ENCODE results near the gene KIAA1217.

- TF ChIP-seq NRF1 (IDR thresholded peaks at IDR 0.05; ENCODE audit: low read depth, low read length) (no peak), CTCF (IDR thresholded peaks at IDR 0.05) (no peak), YY1 (IDR thresholded peaks at IDR 0.05; ENCODE audit: low read depth) (no peak), JUND (IDR thresholded peaks at IDR 0.05) (no peak), GABPA (IDR thresholded peaks at IDR 0.05; ENCODE audit: low read depth) (no peak), USF2 (IDR thresholded peaks at IDR 0.05; ENCODE audit: borderline replicate concordance, low read depth, low read length) (no peak), RAD21 (IDR thresholded peaks at IDR 0.05; ENCODE audit: low read length) (no peak)
These were observed 41.0 kb downstream of the KIAA1217 start for GRCh38 chr10:24249829-24250415.
